H1 (cell line): ENCODE results near the gene SLC6A19. TPM values are rescaled to one million over a fixed set of nuclear protein-coding genes. Genes with fewer than 3 reads are reported as not detected.

Experiments
- CHD7 ChIP-seq: fragments of 300-600 bp; sonication (generic); IDR thresholded peaks from 2 replicates; pipeline ENCODE4 v1.7.1; 2012; ENCODE audit warnings: low read length, moderate library complexity, mild to moderate bottlenecking, inconsistent platforms; ENCODE audit not compliant: insufficient replicate concordance
- CTCF ChIP-seq, 3 experiments: IDR thresholded peaks; 1 replicate in 2 of 3; 2 replicates in 1 of 3; pipeline versions ENCODE4 v1.5.1 to v1.6.1; 2011; ENCODE audit warnings: low read length in 3 of 3, mild to moderate bottlenecking in 3 of 3, inconsistent platforms in 2 of 3, low read depth in 1 of 3, moderate library complexity in 1 of 3; ENCODE audit not compliant: insufficient read depth in 1 of 3; ENCODE audit errors: control extremely low read depth in 1 of 3
- POLR2AphosphoS5 ChIP-seq: IDR thresholded peaks from 2 replicates; pipeline ENCODE4 v1.6.1; 2011; ENCODE audit warnings: low read depth, low read length
- SP1 ChIP-seq: IDR thresholded peaks from 2 replicates; pipeline ENCODE4 v1.6.1; 2011; ENCODE audit warnings: low read depth, low read length
- SRF ChIP-seq: IDR thresholded peaks from 2 replicates; pipeline ENCODE4 v1.6.1; 2011; ENCODE audit warnings: mild to moderate bottlenecking, low read depth, low read length, moderate library complexity
- polyA plus RNA-seq, 7 experiments: library from polyadenylated mRNA; depleted of rRNA in 3 of 7; stranded (reverse) in 5 of 7; unstranded in 2 of 7; fragments of >200 nt in 5 of 7; fragments of 200-250 nt in 2 of 7; gene quantifications; 1 replicate in 5 of 7; 2 replicates in 1 of 7; 4 replicates in 1 of 7; pipeline versions ENCODE4 v1.2.1 to v1.2.3, GENCODE V29; 2011 to 2013; ENCODE audit warnings: missing spikeins in 2 of 7, mixed read lengths in 2 of 7
- total RNA-seq: library from RNA; stranded (reverse); fragmentation: NEBNext Ultra II Directional; extraction: Animal tissue kit (Norgen Biotek cat#: 25700); gene quantifications from 2 replicates; pipeline ENCODE4 v1.2.1, GENCODE V29; 2021

Gene SLC6A19
- total and polyA plus RNA-seq, 2 of the 8 experiments (the other 6 are each of a cell fraction or from before 2014, with no cell fraction given): 0.02 TPM; not detected in 1

GRCh38 chr5:1190837-1191239 lies 10.6 kb upstream of the SLC6A19 start (continued):
- no peak for TF ChIP-seq CHD7
- no peak for TF ChIP-seq CTCF (IDR thresholded peaks at IDR 0.05; ENCODE audit: control extremely low read depth in 1 of 3, insufficient read depth in 1 of 3, low read depth in 1 of 3, low read length in 3 of 3)
- no peak for TF ChIP-seq SP1
- TF ChIP-seq POLR2AphosphoS5: no peak
- no peak for TF ChIP-seq SRF
